HCEC 1CT (cell line): Measurements from ENCODE around the gene ZNF438.
A peak's percentile ranks its signal among the peaks of the same experiment; 100 is the strongest.
"Not testable (repeated sequence)": the region's sequence is repeated elsewhere in the genome, so short reads cannot be mapped to it uniquely, and the experiment has no call there.

Experiments
- DNase-seq: peaks from one replicate; pipeline ENCODE4 v3.0.0-alpha.2; 2017

Gene ZNF438

GRCh38 chr10:30931094-30931493 lies 100.6 kb downstream of the ZNF438 start:
- DNase-seq = no peak

- no peak for DNase-seq
Observed at GRCh38 chr10:30929901-30930520, 101.7 kb downstream of the ZNF438 start.

GRCh38 chr10:30929311-30929729 lies 102.3 kb downstream of the ZNF438 start:
- DNase-seq = not testable (repeated sequence)

- DNase-seq = no peak
Observed at GRCh38 chr10:30928742-30929141, 102.9 kb downstream of the ZNF438 start.

GRCh38 chr10:30918651-30919050 lies 113.0 kb downstream of the ZNF438 start:
- DNase-seq = no peak

GRCh38 chr10:30917789-30918188 lies 113.9 kb downstream of the ZNF438 start:
- DNase-seq = no peak

- no peak for DNase-seq
Observed at GRCh38 chr10:30917067-30917466, 114.6 kb downstream of the ZNF438 start.

- peak; percentile 47 for DNase-seq
Observed at GRCh38 chr10:30915146-30915545, 116.5 kb downstream of the ZNF438 start.

- no peak for DNase-seq
Observed at GRCh38 chr10:30911303-30911863, 120.3 kb downstream of the ZNF438 start.

- DNase-seq = no peak
Observed at GRCh38 chr10:30903397-30904138, 128.1 kb downstream of the ZNF438 start.

GRCh38 chr10:30902621-30903396 lies 128.9 kb downstream of the ZNF438 start:
- no peak for DNase-seq

- DNase-seq = not testable (repeated sequence)
Observed at GRCh38 chr10:30901487-30901886, 130.2 kb downstream of the ZNF438 start.

GRCh38 chr10:30898964-30899363 lies 132.7 kb downstream of the ZNF438 start:
- no peak for DNase-seq

GRCh38 chr10:30897547-30897946 lies 134.1 kb downstream of the ZNF438 start:
- no peak for DNase-seq

GRCh38 chr10:30897048-30897447 lies 134.6 kb downstream of the ZNF438 start:
- DNase-seq = no peak

GRCh38 chr10:30894221-30894620 lies 137.4 kb downstream of the ZNF438 start:
- no peak for DNase-seq

GRCh38 chr10:30893208-30893607 lies 138.5 kb downstream of the ZNF438 start:
- peak; percentile 56 for DNase-seq

GRCh38 chr10:30887839-30888238 lies 143.8 kb downstream of the ZNF438 start:
- DNase-seq = no peak

- DNase-seq = no peak
Observed at GRCh38 chr10:30885423-30885822, 146.2 kb downstream of the ZNF438 start.

GRCh38 chr10:30883751-30884150 lies 147.9 kb downstream of the ZNF438 start:
- DNase-seq = no peak

- DNase-seq = no peak
Observed at GRCh38 chr10:30883116-30883515, 148.5 kb downstream of the ZNF438 start.

- peak; percentile 57 for DNase-seq
Observed at GRCh38 chr10:30882281-30882680, 149.4 kb downstream of the ZNF438 start.

GRCh38 chr10:30878920-30879319 lies 152.7 kb downstream of the ZNF438 start:
- DNase-seq = no peak
